HG03039 (cell line): Measurements from ENCODE around the gene KCNQ2.
"Not testable (repeated sequence)": the region's sequence is repeated elsewhere in the genome, so short reads cannot be mapped to it uniquely, and the experiment has no call there.

Experiments
- ATAC-seq: cut with Tn5 transposase; IDR thresholded peaks from one replicate; pipeline ENCODE4 v1.9.1; 2021; ENCODE audit warnings: mild to moderate bottlenecking, moderate library complexity; ENCODE audit not compliant: unreplicated experiment

KCNQ2 gene

DNA sequence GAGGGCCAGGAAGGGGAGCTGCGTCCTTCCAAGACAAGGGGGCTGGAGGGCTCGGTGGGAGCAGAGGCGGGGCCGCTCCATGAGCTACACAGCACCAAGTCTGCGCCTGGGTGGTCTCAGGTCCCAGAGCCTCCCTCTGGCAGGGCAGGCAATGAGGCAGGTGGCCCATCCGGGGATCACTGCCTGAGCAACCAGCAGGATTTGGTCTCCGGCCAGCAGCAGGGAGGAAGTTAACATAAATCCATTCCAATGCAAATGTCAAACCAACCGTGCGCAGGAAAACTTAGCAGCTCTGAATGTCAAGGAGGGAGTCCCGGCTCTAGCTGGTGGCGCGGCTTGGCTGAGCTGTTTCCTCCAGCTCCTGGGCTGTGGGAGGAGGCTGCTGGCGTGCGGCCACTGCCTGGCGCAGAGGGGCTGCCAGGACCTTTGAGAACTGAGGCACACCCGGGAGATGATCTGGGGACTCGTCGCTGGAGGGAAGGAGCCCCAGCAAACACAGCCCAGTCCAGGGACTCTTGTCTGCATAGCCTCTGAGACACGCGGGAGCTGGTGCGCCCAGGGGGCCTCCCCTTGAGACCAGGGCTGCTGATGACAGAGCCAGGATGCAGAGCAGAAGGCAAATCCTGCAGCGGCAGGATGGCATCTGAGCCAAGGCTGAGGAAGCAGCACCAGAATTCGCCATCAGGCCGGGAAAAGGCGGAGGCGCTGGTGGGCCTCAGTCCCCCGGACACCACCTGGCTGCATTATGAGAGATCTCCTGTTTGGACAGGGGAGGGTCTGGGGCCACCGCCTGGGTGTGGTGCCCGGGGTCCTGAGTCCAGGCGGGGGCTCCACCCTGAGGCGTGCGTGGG, 78.2 kb downstream of the KCNQ2 start:
- no peak for ATAC-seq

DNA sequence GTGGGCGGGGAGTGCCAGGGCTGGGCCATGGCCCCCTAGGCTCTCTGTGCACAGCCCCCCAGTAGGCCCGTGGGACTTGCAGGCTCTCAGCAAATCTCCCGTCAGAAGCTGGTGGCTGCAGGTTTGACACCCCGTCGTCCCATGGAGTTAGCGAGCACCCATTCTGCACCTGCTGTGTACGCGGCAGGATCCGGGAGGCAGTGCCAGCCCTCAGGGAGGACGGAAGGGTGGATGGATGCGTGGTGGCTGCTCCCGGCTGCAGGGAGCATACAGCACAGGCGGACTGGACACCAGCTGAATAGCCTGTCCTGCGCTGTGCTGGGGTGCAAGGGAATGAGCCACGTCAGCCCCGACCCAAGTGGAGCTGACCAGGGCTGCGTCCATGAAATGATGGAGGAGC, 78.9 kb downstream of the KCNQ2 start:
- ATAC-seq: no peak

DNA sequence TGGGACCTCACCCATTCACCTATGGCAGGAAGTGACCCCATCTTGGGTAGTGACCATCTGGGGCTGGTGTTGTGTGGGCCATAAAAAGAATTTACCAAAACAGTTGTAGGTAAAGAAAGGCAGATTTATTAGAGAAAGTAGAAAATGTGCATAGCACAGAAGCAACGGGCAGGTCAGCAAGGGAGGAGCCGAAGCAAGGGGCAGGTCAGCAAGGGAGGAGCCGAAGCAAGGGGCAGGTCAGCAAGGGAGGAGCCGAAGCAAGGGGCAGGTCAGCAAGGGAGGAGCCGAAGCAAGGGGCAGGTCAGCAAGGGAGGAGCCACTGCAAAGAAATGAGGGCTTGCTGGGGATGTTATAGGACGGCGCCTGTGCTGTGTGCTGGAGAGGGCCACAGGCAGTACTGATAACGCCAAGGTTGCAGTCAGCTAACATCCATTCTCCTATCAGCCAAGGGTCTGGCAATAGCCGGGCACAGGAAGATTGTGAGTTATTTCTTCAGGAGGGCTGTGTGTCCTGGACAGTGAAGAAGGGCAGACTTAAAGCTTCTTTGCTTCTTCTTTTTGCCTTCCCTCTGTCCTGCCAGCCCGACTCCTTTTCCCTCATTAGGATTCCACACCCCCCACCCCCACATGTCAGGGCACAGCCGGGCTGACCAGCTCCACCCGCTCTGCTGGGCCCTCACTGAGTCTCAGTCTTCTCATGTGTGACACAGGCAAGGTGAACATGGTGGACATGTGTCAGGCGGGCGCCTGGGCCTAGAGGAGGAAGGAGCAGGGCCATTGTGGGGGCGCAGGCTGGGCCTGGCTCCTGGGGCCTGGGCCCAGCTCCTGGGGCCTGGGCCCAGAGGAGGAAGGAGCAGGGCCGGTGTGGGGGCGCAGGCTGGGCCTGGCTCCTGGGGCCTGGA, 79.7 kb downstream of the KCNQ2 start:
- ATAC-seq: no peak

DNA sequence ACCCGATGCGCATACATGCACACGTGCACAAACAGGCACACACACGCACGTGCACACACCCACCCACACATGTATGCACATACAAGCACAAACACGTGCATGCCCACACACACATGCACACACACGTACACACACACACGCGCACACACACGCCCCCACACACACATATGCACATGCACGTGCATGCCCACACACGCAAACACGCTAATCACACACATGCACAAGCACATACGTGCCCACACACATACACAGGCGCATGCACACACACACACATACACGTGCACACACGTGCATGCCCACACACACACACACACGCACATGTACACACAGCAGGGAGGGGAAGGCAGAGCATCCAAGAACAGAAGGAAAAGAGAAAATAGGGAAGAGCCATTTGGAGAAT, 84.5 kb downstream of the KCNQ2 start:
- no peak for ATAC-seq

DNA sequence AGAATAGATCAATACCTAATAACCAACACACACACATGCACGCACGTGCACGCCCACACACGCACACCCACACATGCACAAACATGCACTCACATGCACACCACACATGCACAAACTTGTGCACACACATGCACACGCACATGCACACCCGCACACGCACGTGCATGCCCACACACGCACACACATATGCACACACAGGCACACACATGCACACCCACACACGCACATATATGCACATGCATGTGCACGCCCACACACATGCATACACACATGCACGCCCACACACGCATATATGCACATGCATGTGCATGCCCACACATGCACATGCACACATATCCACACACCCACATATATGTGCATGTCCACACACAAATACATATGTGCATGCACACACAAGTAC, 85.1 kb downstream of the KCNQ2 start:
- ATAC-seq: no peak

DNA sequence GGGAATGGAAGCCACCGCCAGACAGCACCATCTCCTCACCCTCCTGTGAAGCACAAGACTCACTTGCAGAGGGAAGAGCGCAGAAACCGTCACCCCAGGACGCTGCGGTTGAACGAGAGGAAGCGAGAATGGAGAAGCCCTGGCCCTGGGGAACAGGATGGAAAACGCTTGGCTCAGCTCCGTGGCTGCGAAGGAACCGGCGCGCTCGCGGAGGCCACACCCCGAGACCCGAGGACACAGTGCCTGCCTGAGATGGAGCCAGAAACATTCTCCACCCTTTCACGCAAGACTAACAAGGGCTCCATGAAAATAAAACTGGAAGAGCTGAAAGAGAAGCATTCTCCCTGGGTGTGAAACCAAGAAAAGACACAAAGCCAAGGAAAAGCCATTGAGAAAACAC, 86.0 kb downstream of the KCNQ2 start:
- no peak for ATAC-seq

DNA sequence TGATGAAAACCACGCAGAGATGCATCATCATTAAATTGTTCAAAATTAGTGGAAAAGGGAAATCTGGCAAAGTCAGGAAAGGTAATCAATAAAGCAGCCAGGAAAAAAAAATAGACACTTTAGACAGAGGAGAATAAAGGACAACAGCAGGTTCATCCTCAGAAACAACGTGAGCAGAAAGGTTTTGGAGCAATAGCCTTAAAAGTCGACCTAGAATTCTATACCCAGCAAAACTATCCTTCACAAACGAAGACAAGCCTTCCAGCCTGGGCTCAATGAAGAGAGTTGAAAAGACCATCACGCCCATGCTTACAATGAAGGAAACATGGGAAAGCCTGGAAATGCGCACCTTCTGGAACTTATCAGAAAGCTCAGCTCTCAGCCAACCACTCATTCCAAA, 86.6 kb downstream of the KCNQ2 start:
- ATAC-seq: no peak

DNA sequence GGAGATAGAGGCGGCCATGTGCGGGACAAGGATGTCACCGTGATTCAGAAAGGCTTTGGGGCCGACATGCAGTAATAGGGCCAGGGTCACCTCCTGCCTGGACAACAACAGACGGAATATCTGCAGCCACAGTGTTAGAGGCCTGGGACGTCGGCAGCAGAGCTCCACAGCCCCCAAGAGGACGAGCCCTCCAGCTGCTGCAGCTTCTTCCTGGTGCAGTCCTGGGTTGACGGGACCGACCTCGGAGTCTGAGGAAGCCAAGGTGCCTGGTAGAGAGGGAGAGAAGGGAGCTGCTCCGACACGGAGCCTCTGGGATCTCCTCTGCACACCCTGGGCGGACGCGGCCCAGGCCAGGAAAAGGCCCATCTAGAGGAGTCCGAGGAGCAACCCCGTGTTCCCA, 88.1 kb downstream of the KCNQ2 start:
- no peak for ATAC-seq

DNA sequence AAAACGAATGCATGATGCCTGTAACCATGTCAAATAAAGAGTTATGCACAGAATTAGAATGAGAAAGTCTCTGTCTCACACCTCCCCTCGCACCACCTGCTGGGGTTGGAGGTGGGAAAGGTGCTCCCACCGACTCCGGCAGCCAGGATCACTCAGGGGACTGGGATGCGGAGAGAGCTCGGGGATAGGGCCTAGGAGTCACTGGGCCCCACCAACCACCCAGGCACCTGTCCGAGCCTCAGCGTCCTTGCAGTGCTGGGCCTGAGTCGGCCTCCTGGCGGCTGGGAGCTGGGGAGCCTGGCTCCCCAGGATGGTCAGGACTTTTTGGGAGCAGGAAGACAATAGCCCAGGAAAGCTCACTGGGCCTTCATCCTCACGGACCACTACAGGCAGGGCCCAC, 88.9 kb downstream of the KCNQ2 start:
- no peak for ATAC-seq

DNA sequence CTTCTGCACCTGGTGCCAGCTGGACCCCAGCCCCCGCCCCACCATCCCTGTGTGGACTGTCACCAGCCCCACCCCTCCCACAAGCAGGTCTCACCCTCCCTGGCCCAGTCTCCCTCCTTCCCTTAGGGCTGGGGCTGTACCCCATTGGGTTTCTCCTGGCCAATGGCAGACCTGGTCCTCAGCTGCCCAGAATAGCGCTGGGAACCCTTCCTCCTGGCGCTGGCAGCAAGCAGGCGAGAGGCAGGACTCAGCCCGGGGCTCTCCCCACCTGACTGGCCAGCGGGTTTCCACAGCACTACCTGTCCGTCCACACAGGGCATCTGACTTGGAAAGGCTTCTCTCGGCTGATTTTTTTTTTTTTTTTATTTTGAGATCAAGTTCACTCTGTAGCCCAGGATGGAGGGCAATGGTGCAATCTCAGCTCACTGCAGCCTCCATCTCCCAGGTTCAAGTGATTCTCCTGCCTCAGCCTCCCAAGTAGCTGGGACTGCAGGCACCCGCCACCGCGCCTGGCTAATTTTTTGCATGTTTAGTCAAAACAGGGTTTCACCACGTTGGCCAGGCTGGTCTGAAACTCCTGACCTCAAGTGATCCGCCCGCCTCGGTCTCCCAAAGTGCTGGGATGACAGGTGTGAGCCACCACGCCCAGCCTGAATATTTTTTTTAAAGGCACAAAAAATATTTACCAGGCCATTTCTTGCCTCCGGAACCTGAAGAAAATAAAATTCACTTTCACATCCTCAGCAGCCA, 89.7 kb downstream of the KCNQ2 start:
- no peak for ATAC-seq

DNA sequence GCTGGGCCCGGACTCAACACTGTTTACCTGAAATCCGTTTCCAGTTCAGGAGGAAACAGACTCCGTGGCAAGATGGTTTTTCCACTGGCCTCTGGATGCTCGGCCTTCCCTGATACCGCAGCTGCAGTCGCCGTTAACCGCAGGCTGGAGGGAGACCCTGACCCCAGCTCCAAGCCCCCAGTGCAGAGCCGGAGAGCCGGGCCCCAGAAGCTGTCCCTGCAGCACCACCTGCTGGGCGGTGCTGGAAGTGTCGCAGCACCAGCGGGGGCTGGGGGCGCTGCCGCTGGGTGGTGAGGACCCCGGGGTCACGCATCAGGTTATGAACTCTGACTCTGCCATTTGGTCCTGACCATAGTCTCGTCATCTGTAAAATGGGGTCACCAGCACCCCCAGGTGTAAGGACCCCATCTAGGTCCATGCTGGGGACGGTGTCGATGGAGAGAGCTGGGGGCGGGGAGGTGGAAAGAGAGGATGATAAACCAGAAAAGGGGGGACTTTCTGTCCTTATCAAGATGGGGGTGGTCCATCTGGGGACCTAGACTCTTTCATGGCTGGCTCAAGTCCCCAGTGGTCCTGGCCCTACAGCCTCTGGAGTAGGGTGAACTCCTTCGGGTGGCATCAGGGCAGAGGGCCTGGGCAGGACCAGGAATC, 90.5 kb downstream of the KCNQ2 start:
- no peak for ATAC-seq

DNA sequence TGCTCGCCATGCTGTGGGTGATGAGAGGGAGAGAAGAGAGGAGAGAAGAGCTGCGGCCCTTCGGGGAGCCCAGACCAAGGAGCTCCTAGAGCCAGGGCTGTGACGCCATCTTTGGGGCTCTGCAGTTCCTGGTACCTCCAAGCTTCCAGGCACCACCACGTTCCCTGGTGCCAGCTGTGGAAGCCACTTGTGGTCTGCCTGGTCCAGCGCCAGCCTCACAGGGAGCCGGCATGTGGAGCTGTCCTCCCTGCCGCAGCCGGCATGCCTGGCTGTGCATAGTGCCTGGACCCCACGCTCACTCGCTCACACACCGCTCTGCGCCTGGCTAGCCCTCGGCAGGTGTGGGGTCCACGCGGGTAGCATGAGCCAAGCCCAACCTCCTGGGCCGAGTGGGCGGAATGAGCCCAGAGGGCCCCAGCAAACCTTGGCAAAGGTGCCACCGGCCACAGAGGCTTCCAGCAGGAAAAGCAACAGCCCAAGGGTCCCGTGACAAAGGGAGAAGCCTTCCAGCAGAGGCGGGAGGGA, 92.0 kb downstream of the KCNQ2 start:
- ATAC-seq: no peak

DNA sequence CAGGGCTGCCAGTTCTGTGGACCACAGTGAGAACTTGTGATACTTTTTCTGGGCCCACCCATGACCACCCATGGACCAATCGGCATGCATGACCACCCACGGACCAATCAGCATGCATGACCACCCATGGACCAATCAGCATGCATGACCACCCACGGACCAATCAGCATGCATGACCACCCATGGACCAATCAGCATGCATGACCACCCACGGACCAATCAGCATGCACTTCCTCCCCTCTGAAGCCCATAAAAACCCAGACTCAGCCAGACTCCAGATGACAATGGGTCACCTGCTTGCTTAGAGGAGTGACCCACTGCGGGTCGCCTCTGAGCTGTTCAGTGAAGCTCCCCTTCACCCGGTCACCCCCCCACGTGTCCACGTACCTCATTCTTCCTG, 92.6 kb downstream of the KCNQ2 start:
- not testable (repeated sequence) for ATAC-seq

DNA sequence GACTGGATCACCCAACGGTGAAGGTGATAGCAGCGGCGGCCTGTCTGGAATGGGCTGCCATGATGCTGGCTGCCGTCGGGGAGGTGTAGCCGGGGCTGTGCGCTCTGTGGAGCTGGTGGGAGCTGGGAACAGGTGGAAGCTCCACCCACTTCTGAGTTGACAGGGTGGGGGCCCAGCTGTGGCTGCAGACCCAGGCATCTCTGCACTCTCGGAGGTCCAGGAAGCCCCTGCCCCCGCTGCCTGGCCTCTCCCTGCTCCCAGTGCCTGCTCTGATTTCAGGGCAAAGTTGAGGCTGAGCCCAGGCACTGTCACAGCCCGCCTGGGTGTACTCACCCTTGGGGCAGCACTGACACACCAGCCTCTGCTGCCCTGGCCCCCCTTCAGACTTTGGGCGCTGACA, 93.2 kb downstream of the KCNQ2 start:
- ATAC-seq: no peak

DNA sequence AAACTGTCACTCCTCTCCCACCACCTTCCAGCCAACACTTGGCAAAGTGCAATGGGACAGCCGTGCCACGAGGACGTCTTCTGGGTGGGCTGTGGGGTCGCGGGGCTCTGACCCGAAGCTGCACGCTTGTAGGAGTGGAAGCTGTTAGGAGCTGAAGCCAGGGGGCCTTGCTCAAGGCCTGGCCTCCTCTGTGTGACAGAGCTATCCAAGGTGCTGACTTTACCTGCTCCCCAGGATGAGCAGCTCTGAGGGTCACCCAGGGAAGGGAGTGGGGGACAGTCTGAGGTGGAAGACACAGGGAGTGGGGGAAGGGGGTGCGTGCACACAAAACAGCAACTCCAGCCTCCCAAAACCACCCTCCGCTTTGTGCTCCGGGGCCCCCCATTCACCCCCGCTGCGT, 93.8 kb downstream of the KCNQ2 start:
- ATAC-seq: no peak

DNA sequence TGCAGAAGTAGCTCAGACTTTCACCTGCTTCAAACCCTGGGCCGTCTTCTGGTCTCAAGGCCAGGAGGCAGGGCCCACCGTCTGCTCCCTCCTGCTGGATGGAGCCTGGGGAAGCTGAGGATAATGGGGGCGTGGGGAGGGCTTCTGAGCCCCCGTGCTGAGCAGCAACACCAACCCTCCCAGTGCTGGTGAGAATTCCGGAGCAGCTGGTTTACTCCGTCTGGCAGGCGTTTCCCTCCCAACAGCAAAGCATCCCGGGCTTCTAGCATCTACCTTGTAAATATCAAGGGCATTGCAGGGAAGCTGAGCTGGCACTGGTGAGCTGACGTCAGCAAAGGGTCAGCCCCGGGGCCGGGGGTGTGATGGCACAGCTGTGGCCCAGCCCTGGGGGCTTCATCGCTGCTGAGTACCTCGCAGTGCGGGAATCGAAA, 94.5 kb downstream of the KCNQ2 start:
- no peak for ATAC-seq

DNA sequence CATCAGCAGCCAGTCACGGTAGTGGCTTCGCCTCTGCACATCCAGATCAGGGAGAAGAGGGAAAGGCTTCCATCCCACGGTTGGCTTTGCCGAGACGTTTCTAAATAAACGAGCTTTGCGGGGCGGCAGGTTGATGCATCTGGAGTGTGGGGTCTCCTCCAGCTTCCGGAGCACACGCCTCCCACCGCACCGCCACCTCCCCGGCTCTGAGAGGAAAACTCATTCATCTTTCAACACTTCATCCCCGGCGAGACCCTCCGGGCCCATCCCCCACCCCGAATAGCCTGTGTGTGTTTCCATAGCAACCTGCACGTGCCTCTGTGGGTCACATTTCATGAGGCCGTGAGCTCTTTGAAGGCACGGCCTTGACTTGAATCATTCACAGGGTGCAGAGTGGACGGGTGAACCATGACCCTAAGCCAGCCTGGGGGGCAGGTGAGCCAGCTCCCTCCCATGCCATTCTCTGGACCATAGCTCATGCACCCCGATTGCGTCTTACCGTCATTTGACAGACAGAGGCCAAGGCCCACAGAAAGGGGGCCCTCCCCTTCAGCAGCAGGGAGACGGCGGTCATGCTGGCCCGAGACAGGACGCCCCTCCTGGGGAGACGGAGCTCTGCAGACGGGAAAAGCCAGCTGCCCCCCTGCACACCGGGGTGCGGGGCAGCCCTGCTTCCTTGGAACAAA, 95.1 kb downstream of the KCNQ2 start:
- no peak for ATAC-seq

DNA sequence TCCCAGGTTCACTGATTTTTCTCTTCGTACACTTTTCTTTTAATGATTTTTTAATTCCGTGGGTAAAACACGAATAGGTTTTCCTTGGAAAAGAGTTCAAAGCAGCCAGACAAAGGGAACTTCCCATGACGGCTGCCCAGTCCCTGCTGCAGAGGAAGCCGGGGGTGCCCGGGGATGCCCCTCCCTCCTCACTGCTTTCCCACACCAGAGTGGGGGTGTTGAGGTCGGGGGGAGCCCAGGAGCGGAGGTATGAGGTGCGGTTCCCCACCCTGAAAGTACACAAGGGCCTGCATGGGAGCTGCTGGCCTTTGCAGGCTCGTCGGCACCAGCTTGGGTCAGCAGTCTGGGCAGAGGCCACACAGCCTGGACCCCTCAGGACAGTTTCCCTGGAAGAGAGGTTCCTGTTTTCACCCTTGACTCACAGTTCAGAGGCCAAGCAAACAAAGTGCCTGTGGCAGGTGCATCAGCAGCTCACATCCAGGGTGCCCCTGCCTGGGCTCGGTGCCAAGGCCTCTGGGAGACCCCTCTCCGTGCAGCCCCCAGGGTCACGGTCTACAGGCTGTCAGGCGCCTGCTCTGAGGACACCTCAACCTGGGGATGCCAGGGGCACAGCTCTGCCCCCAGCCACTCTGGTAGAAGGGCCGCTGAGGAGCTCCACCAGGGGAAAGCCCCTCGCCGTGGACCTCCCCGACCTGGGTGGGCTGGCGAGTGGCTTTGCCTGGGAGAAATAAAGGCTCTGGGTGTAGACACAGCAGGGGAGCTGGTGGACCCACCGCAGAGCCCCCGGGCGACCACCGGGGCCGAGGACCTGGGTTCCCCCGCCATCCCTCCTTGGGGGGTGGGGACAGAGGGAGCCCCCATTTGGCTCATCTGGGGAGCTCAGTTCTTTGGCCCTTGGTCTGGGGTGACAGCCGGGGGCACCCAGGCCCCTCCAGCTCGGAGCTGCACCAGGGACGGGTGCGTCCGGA, 95.9 kb downstream of the KCNQ2 start:
- no peak for ATAC-seq

DNA sequence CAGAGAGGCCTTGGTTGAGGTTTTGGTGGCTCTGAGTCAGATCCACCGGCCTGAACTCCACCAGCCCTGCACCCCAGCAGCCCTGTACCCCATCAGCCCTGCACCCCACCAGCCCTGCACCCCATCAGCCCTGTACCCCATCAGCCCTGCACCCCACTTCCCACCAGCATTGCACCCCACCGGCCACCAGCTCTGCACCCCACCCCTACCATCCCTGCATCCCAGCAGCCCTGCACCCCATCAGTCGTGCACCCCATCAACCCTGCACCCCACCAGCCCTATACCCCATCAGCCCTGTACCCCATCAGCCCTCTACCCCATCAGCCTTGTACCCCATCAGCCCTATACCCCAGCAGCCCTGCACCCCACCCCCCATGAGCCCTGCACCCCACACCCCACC, 97.0 kb downstream of the KCNQ2 start:
- no peak for ATAC-seq
